ENCODE results near the gene ALG8.
A peak's percentile ranks its signal among the peaks of the same experiment; 100 is the strongest.

ALG8 gene

GRCh38 chr11:78158987-78159652 lies 19.7 kb upstream of the ALG8 start:
- DNase-seq, result no peak

DNA sequence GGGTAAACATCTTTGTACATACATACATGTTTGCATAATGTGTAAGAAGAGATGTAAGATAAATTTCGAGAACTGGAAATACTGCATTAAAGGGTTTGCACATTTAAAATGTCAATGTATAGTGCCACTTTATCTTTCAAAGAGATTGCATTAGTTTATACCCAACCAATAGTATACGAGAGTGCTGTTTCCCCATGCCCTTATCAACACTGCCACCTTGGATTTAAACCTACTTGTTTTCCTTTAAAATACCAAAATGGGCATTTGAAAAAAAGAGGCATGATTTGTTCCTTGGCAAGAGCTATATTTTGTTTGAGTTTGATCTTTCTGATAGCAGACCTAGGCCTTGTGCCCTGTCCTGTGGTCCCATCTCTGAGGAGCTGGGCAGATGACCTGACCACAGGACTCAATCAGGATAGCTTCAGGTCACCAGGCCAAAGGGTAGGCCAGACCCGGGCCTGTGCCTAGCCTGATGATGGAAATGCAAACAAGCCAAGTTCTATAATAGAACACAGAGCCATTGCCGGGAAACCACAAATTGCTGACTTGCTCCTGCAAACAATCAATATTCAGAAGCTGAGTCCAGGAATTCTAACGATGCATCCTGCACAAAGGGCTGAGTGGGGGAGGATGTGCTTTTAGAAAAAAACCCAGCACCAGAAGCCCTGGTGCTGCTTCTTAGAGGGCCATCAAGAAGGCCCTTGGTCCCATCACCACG lies 16.9 kb upstream of the ALG8 start:
- DNase-seq, result peak; percentile 64

GRCh38 chr11:78151804-78152203 lies 12.4 kb upstream of the ALG8 start:
- DNase-seq, result no peak

DNA sequence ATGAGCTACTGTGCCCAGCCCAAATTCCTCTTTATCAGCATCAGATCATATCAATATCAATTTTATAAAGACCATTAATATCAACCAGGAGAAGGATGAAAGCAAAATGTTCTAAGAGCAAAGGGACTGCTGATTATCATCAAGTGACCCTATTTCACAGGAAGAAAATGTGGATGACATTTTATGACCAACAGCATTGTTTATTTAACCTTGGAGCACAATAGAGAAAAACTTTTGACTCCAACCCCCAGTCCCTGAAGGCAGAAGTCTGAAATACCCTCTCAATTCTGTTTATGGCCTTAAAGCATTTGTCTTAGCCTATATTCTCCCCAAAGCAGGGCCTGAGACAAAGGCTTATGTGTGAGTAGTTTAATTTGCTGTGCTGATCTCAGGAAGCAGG lies 11.3 kb upstream of the ALG8 start:
- no peak for DNase-seq

DNA sequence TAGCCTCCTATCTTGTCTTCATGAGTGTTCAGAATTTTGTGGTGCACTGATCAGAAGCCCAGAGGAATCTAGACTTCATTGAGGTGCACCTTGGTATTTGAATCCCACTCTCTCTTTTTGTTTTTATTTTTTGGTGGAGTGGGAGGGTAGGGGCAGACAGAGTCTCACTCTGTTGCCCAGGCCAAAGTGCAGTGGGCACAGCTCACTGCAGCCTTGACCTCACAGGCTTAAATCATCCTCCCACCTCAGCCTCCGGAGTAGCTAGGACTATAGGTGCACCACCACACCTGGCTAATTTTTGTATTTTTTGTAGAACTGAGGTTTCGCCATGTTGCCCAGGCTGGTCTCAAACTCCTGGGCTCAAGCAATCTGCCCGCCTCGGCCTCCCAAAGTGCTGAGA lies 10.9 kb upstream of the ALG8 start:
- DNase-seq, result no peak

GRCh38 chr11:78149646-78150045 lies 10.2 kb upstream of the ALG8 start:
- DNase-seq, result peak; percentile 62

DNA sequence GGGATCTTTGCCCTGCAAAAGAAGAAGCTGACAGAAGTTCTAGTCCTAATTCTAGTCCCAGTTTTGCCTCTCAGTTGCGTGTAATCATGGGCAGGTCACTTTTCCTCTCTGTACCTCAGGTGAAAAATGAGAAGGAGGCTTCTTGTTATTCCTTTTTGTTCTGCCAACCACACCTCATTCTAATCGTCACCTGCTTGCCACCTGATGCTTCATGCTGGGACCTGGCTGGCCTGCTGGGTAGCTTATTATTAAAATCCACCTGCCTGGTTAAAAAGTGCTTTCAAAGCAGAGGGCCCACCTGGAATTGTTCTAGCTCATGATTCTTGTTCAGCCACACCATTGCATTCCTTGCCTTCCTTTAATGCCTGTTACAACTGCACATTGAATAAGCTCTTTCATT lies 8.4 kb upstream of the ALG8 start:
- no peak for DNase-seq

- DNase-seq, result no peak
Measured at GRCh38 chr11:78145511-78146025, 6.1 kb upstream of the ALG8 start.

DNA sequence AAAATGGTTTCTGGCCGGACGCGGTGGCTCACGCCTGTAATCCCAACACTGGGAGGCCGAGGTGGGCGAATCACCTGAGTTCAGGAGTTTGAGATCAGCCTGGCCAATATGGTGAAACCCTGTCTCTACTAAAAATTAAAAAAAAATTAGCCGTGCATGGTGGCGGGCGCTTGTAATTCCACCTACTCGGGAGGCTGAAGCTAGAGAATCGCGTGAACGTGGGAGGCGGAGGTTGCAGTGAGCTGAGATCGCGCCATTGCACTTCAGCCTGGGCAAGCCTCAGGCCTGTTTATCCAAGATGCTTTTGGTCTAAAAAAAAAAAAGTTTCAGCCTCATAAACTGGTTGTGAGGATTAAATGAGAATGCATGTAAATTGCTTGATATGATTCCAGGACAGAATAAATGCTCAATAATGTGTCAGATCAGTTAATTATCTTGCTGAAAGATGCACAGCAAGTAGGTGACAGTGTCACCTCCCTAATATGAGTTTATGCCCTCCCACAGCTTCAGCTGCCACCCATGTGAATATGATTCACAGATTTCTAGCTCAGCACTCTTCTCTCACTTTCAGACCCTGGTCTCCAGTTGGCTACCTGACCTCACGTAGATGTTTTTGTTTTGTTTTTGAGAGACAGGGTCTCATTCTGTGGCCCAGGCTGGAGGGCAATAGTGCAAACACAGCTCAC lies 1.1 kb upstream of the ALG8 start:
- DNase-seq, result no peak

GRCh38 chr11:78138694-78139421 lies 568 bp downstream of the ALG8 start:
- peak; percentile 37 for DNase-seq

- peak; percentile 65 for DNase-seq
Measured at GRCh38 chr11:78138291-78138690, 1.1 kb downstream of the ALG8 start.

GRCh38 chr11:78132475-78132874 lies 7.0 kb downstream of the ALG8 start:
- DNase-seq, result no peak

- DNase-seq, result peak; percentile 47
Measured at GRCh38 chr11:78131956-78132355, 7.5 kb downstream of the ALG8 start.

GRCh38 chr11:78127403-78127802 lies 12.0 kb downstream of the ALG8 start:
- DNase-seq, result no peak

DNA sequence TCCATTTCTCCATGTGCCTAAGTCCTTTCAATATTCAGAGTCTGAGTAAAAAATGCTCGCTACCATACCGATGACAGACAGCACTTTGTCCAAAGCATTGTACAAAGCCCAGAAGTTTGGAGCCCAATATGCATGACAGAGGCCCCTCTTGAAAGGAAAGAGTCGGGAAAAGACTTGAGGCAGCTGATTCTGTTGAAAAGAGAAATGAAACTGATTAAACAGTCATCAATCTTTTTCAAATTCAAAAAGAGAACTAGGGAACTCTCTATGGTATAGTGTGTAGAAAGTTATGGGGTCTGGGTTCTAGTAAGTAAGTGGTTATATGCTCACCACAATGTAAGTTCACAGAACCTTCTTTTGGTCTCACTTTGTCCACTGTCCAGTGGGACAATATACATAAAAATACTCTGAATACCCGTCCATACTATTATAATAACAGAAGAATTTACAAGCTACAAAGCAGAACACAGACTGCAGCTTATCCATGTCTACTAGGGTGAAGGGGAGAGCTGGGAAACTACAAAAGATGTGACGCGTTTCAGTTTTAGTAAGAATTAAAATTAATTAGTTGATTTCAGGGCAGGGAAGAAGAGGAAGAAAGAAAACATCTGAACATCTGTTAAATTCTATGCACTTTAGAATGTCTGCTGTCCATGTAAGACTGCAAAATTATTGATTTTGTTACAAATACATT lies 26.7 kb downstream of the ALG8 start:
- no peak for DNase-seq

DNA sequence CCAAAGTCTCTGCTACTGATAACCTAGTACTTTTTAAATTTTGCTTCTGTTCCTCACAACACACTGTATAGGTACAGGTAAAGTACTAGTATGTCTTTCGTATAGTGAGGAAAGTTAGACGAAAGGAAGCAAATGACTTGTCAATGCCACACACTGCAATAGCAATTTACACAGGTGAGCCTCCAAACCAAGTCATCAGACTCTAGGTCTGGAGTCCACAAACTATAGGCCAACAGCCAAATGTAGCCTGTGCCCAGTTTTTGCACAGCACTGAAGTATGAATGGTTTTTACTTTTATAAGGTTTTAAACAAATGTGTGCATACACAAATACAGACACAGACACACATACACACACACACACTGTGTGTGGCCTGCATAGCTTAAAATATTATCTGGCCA lies 28.1 kb downstream of the ALG8 start:
- no peak for DNase-seq

- peak; percentile 46 for DNase-seq
Measured at GRCh38 chr11:78110830-78111229, 28.6 kb downstream of the ALG8 start.

DNA sequence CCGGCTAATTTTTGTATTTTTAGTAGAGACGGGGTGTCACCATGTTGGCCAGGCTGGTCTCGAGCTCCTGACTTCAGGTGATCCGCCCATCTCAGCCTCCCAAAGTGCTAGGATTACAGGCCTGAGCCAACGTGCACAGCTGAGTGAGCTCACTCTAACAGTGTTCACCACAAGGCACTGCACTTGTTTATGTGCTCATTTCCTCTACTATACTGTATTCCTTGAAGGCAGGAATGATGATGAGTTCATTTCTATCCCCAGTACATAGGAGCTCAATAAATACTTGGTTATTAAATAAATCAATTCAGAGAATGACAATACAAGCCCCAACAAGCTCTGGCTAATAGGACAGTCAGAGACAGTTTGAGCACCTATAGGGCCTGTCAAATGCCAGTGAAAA lies 29.1 kb downstream of the ALG8 start:
- no peak for DNase-seq

DNA sequence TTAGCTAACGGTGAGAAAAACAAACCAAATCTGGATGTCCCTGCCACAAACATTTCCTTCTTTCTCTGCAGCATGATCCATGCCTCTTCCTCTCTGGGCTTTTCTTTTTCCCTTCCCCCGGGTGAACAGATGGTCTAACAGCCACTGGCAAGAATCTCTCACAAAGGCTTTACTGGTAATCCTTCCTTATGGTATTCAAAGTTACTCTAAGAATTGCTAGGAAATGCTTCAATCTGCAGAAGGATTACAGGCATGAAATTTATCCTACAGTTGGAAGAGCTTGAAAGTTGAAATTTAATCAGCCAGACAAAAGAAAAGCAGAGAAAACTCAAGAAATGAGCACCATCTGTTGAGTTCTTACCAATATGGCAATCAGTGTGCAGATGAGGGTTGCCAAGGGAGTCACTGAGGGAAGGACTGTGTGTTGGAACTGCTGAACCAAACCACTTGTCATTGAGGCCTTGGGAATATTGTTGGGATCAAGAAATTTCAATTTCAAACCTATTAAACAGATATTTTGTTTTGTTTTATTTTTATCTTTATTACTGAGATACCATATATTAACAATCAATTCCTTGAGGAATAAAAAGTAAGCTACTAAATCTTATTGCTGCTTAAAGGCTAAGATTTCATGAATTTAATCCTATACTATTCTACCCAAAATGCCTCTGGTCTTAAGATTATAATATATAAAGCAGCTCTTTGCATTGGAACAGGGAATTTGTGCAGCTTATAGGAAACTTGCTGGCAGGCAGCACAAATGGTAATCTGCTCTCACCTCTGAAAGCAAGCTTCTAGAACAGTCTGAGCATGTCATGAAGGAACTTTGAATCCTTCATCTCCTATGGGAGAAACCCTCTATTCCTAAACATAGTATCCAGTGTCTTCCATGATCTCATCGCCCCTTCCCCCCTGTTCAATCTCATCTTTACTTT lies 30.1 kb downstream of the ALG8 start:
- DNase-seq, result no peak

GRCh38 chr11:78100676-78101472 lies 38.6 kb downstream of the ALG8 start:
- no peak for DNase-seq

- no peak for DNase-seq
Measured at GRCh38 chr11:78100261-78100660, 39.2 kb downstream of the ALG8 start.
